ENCODE data around the gene GIPR. TPM values are rescaled to one million over a fixed set of nuclear protein-coding genes. Genes with fewer than 3 reads are reported as not detected.
"Not testable (repeated sequence)": the region's sequence is repeated elsewhere in the genome, so short reads cannot be mapped to it uniquely, and the experiment has no call there.

The GIPR gene, protein sequence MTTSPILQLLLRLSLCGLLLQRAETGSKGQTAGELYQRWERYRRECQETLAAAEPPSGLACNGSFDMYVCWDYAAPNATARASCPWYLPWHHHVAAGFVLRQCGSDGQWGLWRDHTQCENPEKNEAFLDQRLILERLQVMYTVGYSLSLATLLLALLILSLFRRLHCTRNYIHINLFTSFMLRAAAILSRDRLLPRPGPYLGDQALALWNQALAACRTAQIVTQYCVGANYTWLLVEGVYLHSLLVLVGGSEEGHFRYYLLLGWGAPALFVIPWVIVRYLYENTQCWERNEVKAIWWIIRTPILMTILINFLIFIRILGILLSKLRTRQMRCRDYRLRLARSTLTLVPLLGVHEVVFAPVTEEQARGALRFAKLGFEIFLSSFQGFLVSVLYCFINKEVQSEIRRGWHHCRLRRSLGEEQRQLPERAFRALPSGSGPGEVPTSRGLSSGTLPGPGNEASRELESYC
- total RNA-seq: not detected

- DNase-seq: no peak
Observed at GRCh38 chr19:45667620-45668341, at the start of gene GIPR. TSS of gene GIPR (plus strand) at chr19:45668221. CDS start at chr19:45669521, 1,300 bp downstream.

- DNase-seq: no peak
Observed at GRCh38 chr19:45621389-45621788, 46.6 kb upstream of the GIPR start.

DNA sequence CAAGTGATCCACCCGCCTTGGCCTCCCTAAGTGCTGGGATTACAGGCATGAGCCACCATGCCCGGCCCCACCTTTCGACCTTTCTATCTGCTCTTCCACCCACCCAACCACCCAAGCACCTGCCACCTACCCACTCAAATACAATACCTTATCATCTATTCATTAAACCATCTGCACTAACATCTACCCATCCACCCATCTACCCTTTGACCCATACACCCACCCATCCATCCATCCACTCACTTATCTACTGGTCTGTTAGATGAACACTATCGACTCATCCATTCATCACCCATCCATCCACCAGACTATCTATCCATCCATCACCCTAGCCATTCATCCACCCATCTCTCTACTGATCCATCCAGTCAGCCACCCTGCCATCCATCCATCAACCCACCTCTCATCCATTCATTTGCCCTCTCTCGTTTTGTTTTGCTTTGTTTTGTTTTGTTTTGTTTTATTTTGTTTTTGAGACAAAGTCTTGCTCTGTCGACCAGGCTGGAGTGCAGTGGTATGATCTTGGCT is 46.0 kb upstream of the GIPR start:
- DNase-seq: no peak

- no peak for DNase-seq
Observed at GRCh38 chr19:45623984-45624383, 44.0 kb upstream of the GIPR start.

DNA sequence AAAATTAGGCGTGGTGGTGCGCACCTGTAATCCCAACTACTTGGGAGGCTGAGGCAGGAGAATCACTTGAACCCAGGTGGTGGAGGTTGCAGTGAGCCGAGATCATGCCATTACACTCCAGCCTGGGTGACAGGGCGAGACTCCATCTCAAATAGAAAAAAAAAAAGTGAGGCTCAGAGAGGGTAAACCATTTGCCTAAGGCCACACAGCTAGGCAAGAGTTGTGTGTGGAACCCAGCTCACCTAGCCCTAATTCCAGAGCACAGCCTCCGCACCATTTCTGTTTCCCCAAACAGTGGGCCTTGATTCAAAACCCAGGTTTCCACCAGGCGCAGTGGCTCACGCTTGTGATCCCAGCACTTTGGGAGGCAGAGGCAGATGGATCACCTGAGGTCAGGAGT is 39.8 kb upstream of the GIPR start:
- DNase-seq: not testable (repeated sequence)

DNA sequence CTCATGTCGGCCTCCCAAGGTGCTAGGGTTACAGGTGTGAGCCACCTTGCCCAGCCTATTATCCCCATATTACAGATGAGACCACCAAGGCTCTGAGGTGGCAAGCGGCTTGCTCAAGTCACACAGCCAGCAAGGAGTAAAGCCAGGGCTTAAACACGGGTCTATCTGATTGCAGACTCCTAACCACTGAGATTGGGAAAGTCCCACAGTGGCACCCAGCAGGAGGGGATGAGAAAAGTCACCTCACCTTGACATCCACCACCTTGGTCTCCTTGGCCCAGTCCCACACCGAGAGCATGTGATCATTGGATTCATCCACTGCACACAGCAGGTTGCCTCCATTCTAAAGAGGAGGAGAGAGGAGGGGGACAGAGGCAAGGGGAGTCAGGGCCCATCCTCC is 38.3 kb upstream of the GIPR start:
- DNase-seq: no peak

GRCh38 chr19:45630463-45630862 is 37.6 kb upstream of the GIPR start:
- DNase-seq: no peak

GRCh38 chr19:45632468-45633196 is 35.4 kb upstream of the GIPR start:
- no peak for DNase-seq

DNA sequence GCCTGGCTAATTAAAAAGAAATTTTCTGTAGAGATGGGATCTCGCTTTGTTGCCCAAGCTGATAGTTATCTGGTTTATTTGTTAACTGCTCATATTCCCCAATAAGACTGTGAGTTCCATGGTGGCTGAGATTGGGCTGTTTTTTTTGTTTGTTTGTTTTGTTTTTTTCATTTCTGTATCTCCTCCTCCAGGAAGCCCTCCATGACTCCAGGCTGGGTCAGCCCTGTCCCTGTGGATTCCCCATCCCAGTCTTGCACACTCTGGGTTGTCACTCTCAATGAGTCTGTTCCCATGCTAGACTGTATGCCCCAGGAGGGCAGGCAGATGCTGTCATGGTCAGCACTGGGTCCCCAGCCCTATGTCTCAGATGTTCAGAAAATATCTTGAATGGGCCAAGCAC is 31.7 kb upstream of the GIPR start:
- DNase-seq: no peak

DNA sequence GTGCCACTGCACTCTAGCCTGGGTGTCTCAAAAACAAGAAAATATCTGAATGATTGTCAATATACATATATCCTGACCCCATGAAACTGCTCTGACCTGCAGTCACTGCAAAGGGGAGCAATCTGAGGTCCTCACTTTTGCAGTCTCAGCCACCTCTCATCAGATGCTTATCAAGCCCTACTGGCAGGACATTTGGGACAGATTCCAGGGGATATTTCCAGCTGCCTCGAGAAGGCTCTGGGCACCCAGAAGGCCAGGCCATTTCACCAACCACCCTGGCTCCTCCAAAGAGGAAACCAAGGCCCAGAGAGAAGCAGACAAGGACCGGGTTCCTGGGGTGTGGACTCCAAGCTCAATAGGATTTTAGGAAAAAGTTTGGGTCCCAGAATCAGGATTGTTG is 31.1 kb upstream of the GIPR start:
- no peak for DNase-seq

- no peak for DNase-seq
Observed at GRCh38 chr19:45637890-45638667, 29.9 kb upstream of the GIPR start.

DNA sequence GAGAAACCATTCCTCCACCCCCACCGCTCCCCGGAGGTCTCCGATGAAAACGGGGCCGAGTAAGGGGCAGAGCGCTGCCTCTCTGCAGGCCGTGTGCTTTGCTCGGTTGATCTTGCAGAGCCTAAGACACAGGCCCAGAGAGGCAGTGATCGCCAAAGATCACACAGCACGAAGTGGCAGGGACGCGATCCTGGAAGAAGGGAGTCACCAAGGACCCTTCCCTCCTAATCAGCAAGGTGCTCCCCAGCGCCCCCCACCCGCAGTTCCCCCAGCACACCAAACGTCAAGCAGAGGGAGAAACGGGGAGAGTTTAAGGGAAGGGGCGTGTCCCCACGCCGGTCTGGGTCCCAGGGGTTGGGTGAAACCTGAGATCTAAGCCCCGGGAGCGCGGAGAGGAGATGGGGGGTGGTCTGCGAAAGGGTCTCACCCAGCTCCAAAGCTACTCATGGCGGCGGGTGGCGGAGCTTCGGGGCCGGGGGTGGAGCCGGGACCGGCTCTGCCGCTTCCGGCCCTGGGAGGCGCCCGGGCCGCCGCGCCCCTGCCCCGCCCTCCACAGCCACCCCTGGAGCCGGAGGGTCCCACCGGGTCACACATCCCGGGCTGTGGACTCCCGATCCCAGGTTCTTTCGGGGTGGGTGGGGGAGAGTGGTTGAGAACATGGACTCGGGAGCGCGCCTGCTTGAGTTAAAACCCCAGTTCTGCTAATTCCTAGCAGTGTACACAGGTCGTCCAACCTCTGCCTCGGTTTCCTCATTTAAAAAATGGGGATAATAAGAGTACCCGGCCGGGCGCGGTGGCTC is 28.9 kb upstream of the GIPR start, which contains the start of gene EML2:
TSS of gene EML2 (minus strand) at position 468 of the 800 bp plus-strand sequence. CDS start at position 447, 21 bp downstream.
- DNase-seq: no peak

- DNase-seq: no peak
Observed at GRCh38 chr19:45640849-45641273, 27.2 kb upstream of the GIPR start.

DNA sequence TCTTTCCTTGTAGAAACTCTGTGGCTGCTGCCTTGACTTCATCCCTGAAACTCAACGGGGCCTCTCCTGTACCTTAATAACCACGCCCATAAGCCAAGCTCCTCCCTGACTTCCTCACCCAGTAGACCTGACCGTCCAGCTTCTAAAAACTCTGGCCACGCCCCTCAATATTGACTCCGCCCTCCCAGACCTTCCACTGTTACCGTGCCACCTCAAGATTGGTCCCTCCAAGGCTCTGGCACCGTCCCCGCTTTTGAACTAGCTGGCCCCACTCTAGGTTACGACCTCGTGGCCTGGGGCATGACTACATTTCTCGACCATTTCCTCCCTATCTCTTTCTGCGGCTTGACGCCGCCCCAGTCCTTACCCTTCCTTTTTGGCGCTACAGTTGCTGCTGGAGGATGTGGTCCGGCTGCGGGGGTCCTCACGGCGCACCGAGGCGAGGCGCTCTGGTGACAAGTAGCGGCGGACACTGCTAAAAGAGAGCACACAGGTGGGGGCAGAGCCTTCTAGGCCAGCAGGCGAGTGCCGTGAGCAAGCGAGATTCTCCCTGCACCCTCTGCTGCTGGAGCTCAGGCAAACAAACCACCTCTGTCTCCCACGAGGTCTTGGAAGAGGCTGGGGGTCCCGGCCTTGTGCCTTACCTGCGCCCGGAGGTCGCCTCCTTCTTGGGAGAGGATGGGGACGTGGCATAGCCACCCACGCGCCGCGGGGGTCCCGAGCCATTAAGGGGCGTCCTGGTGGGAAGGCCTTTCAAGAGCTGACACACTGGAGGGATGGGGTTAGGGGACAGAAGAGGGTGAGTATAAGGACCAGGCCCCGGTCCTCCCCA is 26.5 kb upstream of the GIPR start:
- peak; percentile 8 for DNase-seq

DNA sequence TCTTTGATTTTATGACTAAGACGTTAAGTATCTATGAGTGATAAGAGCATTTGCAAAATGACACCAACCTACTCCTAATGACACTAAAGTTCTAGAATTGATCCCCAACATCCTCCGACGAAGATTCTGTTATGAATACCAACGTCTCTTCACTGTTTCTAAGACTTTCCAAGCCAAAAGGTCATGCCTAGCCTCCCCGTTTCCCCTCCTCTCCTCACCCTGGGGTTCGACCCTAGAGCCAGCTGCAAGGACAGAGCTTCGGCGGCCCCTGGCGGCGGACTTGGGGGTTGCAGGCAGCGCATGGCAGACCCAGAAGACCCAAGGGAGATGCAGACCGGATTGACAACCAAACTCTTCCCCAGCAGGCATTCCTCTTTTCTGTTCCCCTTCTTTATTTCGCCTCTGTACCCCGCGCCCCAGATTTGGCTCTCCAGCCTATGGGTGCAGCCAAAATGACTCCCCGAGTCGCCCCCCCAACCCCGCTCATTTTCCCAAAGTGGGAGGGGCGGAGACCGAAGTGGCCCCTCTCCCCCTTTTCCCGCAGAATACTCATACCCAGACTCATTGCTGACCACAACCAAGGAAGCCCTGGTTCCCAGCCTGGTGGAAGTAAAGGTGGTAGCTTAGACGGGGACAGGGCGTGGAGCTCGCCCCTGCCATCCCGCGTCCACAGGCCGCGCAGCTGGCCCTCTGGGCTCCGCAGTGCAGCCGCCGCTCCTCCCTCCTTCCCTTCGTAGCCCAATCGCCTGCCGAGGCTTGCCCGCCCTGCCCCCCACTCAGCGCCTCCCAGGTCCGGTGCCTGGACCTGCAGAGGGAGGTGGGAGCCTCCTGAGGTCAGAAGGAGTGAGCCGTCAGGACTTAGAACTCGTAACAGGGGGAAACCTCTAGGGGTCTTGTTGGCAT is 24.7 kb upstream of the GIPR start:
- DNase-seq: peak; percentile 79

- DNase-seq: peak; percentile 15
Observed at GRCh38 chr19:45643927-45644771, 23.9 kb upstream of the GIPR start.

- no peak for DNase-seq
Observed at GRCh38 chr19:45645068-45645630, 22.9 kb upstream of the GIPR start.

Measured in occipital lobe (tissue), 2 donors.